HepG2 (cell line): ENCODE results near the gene SS18L1. TPM values are rescaled to one million over a fixed set of nuclear protein-coding genes. Genes with fewer than 3 reads are reported as not detected.

Source experiments
- ATAD3A ChIP-seq: sonication (generic); formaldehyde crosslinking; IDR thresholded peaks from 2 replicates; pipeline ENCODE4 v1.4.0; 2020; ENCODE audit warnings: missing genetic modification reagents
- NFKB2 ChIP-seq: sonication (generic); formaldehyde crosslinking; IDR thresholded peaks from 2 replicates; pipeline ENCODE4 v1.4.0; 2020; ENCODE audit warnings: missing genetic modification reagents, borderline replicate concordance
- TARDBP ChIP-seq: sonication (generic); formaldehyde crosslinking; IDR thresholded peaks from 2 replicates; pipeline ENCODE4 v1.8.0; 2022; ENCODE audit warnings: mild to moderate bottlenecking, missing genetic modification reagents
- ZEB1 ChIP-seq: IDR thresholded peaks from 2 replicates; pipeline ENCODE4 v1.6.1; 2012; ENCODE audit warnings: mild to moderate bottlenecking, low read depth, inconsistent platforms; ENCODE audit not compliant: insufficient replicate concordance
- ZNF337 ChIP-seq: sonication (generic); formaldehyde crosslinking; IDR thresholded peaks from 2 replicates; pipeline ENCODE4 v1.5.1; 2020; ENCODE audit warnings: missing genetic modification reagents, low read depth, mild to moderate bottlenecking, borderline replicate concordance
- ZNF777 ChIP-seq: sonication (generic); formaldehyde crosslinking; IDR thresholded peaks from 2 replicates; pipeline ENCODE4 v1.4.0; 2020; ENCODE audit warnings: missing genetic modification reagents
- polyA plus RNA-seq, 8 experiments: library from polyadenylated mRNA; depleted of rRNA in 3 of 8; stranded (reverse) in 7 of 8; unstranded in 1 of 8; fragments of >200 nt; fragmentation: Illumina TruSeq in 4 of 8; extraction: Trizol in 4 of 8; gene quantifications; 2 replicates each; pipeline versions ENCODE4 v1.2.1 to v1.2.3, GENCODE V29; 2011 to 2016; ENCODE audit warnings: low read depth in 4 of 8, missing spikeins in 1 of 8, mixed read lengths in 1 of 8; ENCODE audit not compliant: insufficient read depth in 1 of 8
- total RNA-seq, 5 experiments: library from RNA; depleted of rRNA; stranded (reverse); fragments of >200 nt; fragmentation: Illumina TruSeq; extraction: Trizol; gene quantifications; 2 replicates each; pipeline ENCODE4 v1.2.3, GENCODE V29; 2016; ENCODE audit warnings: low read depth in 1 of 5
- TF ChIP-seq, protein P1 (sequence below): sonication (generic); formaldehyde crosslinking; IDR thresholded peaks from 2 replicates; pipeline ENCODE4 v1.4.0; 2020; ENCODE audit warnings: mild to moderate bottlenecking, missing genetic modification reagents, borderline replicate concordance
- TF ChIP-seq, protein P2 (sequence below): sonication (generic); formaldehyde crosslinking; IDR thresholded peaks from 2 replicates; pipeline ENCODE4 v1.8.1; 2023; ENCODE audit warnings: missing genetic modification reagents, mild to moderate bottlenecking, borderline replicate concordance
- TF ChIP-seq, protein P3 (sequence below): sonication (generic); formaldehyde crosslinking; IDR thresholded peaks from 2 replicates; pipeline ENCODE4 v1.4.0; 2020; ENCODE audit warnings: missing genetic modification reagents

SS18L1 gene
- total and polyA plus RNA-seq, 2 of the 13 experiments (the other 11 are each of a cell fraction or from before 2014, with no cell fraction given), result 17.8 to 27.6 TPM

DNA sequence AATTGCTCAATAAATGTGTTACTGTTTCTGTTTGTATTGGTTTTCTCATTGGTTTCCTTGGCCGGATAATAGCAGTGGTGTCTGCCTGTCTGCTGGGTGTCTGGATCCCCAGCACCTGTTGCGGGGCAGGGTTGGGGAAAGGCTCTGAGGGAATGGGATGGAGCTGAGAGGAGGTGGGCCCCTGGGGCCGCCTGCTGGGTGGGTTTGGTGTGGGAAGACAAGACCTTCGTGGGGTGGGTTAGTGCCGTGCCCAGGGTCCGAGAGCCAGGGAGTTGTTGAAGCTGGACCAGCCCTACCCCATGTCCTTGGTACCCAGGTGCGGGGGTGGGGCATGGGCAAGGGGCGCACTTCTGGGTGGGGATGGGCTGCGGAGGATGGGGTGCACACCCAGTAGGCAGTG is 4.0 kb downstream of the SS18L1 start (continued):
- no peak for TF ChIP-seq ATAD3A
- no peak for TF ChIP-seq TARDBP (CRISPR knock-in tag)
- 0 out of 2 replicates have a peak, but pooled peaks have one; percentile 0 for TF ChIP-seq NFKB2 (CRISPR knock-in tag)
- peak; percentile 97; the same call in 1 of the 2 replicates for TF ChIP-seq ZNF337 (CRISPR knock-in tag)
- TF ChIP-seq, protein P1, sequence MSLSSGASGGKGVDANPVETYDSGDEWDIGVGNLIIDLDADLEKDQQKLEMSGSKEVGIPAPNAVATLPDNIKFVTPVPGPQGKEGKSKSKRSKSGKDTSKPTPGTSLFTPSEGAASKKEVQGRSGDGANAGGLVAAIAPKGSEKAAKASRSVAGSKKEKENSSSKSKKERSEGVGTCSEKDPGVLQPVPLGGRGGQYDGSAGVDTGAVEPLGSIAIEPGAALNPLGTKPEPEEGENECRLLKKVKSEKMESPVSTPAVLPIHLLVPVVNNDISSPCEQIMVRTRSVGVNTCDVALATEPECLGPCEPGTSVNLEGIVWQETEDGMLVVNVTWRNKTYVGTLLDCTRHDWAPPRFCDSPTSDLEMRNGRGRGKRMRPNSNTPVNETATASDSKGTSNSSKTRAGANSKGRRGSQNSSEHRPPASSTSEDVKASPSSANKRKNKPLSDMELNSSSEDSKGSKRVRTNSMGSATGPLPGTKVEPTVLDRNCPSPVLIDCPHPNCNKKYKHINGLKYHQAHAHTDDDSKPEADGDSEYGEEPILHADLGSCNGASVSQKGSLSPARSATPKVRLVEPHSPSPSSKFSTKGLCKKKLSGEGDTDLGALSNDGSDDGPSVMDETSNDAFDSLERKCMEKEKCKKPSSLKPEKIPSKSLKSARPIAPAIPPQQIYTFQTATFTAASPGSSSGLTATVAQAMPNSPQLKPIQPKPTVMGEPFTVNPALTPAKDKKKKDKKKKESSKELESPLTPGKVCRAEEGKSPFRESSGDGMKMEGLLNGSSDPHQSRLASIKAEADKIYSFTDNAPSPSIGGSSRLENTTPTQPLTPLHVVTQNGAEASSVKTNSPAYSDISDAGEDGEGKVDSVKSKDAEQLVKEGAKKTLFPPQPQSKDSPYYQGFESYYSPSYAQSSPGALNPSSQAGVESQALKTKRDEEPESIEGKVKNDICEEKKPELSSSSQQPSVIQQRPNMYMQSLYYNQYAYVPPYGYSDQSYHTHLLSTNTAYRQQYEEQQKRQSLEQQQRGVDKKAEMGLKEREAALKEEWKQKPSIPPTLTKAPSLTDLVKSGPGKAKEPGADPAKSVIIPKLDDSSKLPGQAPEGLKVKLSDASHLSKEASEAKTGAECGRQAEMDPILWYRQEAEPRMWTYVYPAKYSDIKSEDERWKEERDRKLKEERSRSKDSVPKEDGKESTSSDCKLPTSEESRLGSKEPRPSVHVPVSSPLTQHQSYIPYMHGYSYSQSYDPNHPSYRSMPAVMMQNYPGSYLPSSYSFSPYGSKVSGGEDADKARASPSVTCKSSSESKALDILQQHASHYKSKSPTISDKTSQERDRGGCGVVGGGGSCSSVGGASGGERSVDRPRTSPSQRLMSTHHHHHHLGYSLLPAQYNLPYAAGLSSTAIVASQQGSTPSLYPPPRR, result no peak
- TF ChIP-seq ZNF777 (CRISPR knock-in tag), result no peak
- TF ChIP-seq ZEB1, result no peak
- TF ChIP-seq, protein P2, sequence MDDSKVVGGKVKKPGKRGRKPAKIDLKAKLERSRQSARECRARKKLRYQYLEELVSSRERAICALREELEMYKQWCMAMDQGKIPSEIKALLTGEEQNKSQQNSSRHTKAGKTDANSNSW, result no peak
- TF ChIP-seq, protein P3, sequence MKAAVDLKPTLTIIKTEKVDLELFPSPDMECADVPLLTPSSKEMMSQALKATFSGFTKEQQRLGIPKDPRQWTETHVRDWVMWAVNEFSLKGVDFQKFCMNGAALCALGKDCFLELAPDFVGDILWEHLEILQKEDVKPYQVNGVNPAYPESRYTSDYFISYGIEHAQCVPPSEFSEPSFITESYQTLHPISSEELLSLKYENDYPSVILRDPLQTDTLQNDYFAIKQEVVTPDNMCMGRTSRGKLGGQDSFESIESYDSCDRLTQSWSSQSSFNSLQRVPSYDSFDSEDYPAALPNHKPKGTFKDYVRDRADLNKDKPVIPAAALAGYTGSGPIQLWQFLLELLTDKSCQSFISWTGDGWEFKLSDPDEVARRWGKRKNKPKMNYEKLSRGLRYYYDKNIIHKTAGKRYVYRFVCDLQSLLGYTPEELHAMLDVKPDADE (CRISPR knock-in tag), result no peak
